ENCODE results near the gene PTPRD. TPM values are rescaled to one million over a fixed set of nuclear protein-coding genes. Genes with fewer than 3 reads are reported as not detected.

PTPRD gene
- total RNA-seq, 1 experiment from 2014 or later: 32.5 TPM

DNA sequence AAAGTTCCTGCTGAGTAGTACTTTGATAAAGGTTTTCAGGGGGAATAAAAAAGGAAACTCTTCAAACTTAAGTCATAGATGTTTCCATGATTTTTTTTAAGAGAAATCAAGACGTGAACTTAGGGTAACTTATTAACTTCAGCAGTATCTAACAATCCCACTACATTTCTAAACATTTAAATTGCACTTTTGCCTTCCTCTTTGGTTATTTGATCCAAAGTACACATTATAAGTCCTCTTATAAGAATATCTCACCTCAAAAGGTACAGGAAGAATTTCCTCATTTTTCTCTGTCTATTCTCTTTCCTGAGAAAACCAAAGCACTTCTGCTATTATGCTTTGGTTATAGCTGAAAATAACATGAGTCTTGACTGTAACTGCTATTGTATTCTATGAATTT lies 7.9 kb downstream of the PTPRD start:
- H3K4me2 ChIP-seq (ENCODE audit: insufficient read depth, insufficient read length, low read length): no peak overlapping the region
- no peak overlapping the region for H3K4ac ChIP-seq (ENCODE audit: low read depth, low read length)
- H4K8ac ChIP-seq (replicated peaks; ENCODE audit: insufficient read length, low read depth, low read length): no peak overlapping the region
- H2BK5ac ChIP-seq (ENCODE audit: insufficient read length, low read length): no peak overlapping the region
- no peaks in the 10 kb centered on the region for H3K4me1 ChIP-seq (ENCODE audit: insufficient read depth, low read length)
- no peak overlapping the region for H3K23ac ChIP-seq (ENCODE audit: insufficient read length, low read depth, low read length)
- no peaks in the 10 kb centered on the region for H3K23me2 ChIP-seq (ENCODE audit: insufficient read length, low read depth, low read length, poor library complexity, severe bottlenecking)
- no peak overlapping the region for H2AFZ ChIP-seq (ENCODE audit: low read length)
- DNase-seq: no peak
- H3K9me3 ChIP-seq (ENCODE audit: control insufficient read depth, low read depth, low read length): no peaks in the 10 kb centered on the region
- no peak overlapping the region for H3K56ac ChIP-seq (ENCODE audit: insufficient read length, low read depth, low read length)
- H3K4me3 Mint-ChIP-seq: no peak overlapping the region
- H3K27me3 ChIP-seq (ENCODE audit: insufficient read depth, low read length): no peaks in the 10 kb centered on the region
- H3K79me2 ChIP-seq (ENCODE audit: insufficient read depth, low read length): no peaks in the 10 kb centered on the region
- no peaks in the 10 kb centered on the region for H3K4me1 Mint-ChIP-seq
- no peak overlapping the region for H3K18ac ChIP-seq (ENCODE audit: insufficient read length, low read depth, low read length)
- H3K14ac ChIP-seq (ENCODE audit: insufficient read depth, low read length): no peak overlapping the region
- H3K27ac Mint-ChIP-seq: no peak overlapping the region
- H3K9ac ChIP-seq (ENCODE audit: extremely low read depth, insufficient read length, low read length): no peak overlapping the region
- no peak overlapping the region for H3K27ac ChIP-seq (ENCODE audit: insufficient read length, low read depth, low read length)
- H4K5ac ChIP-seq (ENCODE audit: insufficient read length, low read depth, low read length): no peak overlapping the region
- WGBS (ENCODE audit: extremely low coverage, insufficient read length, low lambda C conversion rate): no CpG with 5 or more reads among the region's 1 CpG
- no peak overlapping the region for H2BK120ac ChIP-seq (ENCODE audit: low read depth, low read length, poor library complexity, severe bottlenecking)
- H4K20me1 ChIP-seq (ENCODE audit: control insufficient read depth, insufficient read depth, insufficient read length): no peaks in the 10 kb centered on the region
- H2BK15ac ChIP-seq (ENCODE audit: low read depth, low read length): no peak overlapping the region
- no peak overlapping the region for H4K91ac ChIP-seq (ENCODE audit: insufficient read length, low read depth, low read length)
- no peaks in the 10 kb centered on the region for H3K9me3 Mint-ChIP-seq
- no peak overlapping the region for H3T11ph ChIP-seq (ENCODE audit: low read length)
- H3K36me3 Mint-ChIP-seq (ENCODE audit: insufficient read depth in 1 of 3, low read depth in 3 of 3): no peaks in the 10 kb centered on the region
- TF ChIP-seq, protein P1, sequence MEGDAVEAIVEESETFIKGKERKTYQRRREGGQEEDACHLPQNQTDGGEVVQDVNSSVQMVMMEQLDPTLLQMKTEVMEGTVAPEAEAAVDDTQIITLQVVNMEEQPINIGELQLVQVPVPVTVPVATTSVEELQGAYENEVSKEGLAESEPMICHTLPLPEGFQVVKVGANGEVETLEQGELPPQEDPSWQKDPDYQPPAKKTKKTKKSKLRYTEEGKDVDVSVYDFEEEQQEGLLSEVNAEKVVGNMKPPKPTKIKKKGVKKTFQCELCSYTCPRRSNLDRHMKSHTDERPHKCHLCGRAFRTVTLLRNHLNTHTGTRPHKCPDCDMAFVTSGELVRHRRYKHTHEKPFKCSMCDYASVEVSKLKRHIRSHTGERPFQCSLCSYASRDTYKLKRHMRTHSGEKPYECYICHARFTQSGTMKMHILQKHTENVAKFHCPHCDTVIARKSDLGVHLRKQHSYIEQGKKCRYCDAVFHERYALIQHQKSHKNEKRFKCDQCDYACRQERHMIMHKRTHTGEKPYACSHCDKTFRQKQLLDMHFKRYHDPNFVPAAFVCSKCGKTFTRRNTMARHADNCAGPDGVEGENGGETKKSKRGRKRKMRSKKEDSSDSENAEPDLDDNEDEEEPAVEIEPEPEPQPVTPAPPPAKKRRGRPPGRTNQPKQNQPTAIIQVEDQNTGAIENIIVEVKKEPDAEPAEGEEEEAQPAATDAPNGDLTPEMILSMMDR (conservative IDR thresholded peaks at IDR 0.05): no peak
- H2BK20ac ChIP-seq (ENCODE audit: low read depth, low read length, poor library complexity, severe bottlenecking): no peak overlapping the region
- peaks cover under 1% of the 10 kb centered on the region; the same call in 1 of the 2 replicates for H3K27me3 Mint-ChIP-seq (ENCODE audit: low read depth)
- no peak overlapping the region for H2BK12ac ChIP-seq (ENCODE audit: insufficient read length, low read depth, low read length)
- no peak overlapping the region for H2AK5ac ChIP-seq (ENCODE audit: insufficient read length, low read length)
- H3K79me1 ChIP-seq (ENCODE audit: insufficient read depth, low read depth, low read length, poor library complexity, severe bottlenecking): no peaks in the 10 kb centered on the region

Measured in H9 (cell line).